BE2C (cell line): ENCODE results near the gene CDC6. TPM values are rescaled to one million over a fixed set of nuclear protein-coding genes. Genes with fewer than 3 reads are reported as not detected.

Source experiments
- DNase-seq: peaks from one replicate; pipeline ENCODE4 v3.0.0-alpha.2; 2020
- H3K27me3 ChIP-seq: fragments of 250-450 bp; sonication (Bioruptor Pico); 2 replicates; pipeline ENCODE4 v1.5.1; 2020; ENCODE audit warnings: mild to moderate bottlenecking
- H3K36me3 ChIP-seq: fragments of 250-450 bp; sonication (Bioruptor Pico); 2 replicates; pipeline ENCODE4 v1.5.1; 2020; ENCODE audit warnings: mild to moderate bottlenecking
- H3K4me1 ChIP-seq: fragments of 250-450 bp; sonication (Bioruptor Pico); 2 replicates; pipeline ENCODE4 v1.5.1; 2020
- H3K4me3 ChIP-seq: 2 replicates; pipeline ENCODE4 v1.5.1; 2011; ENCODE audit warnings: low read depth, low read length
- H3K9me3 ChIP-seq: fragments of 250-450 bp; sonication (Bioruptor Pico); 2 replicates; pipeline ENCODE4 v1.5.1; 2020
- CTCF ChIP-seq: IDR thresholded peaks from 2 replicates; pipeline ENCODE4 v1.5.1; 2012; ENCODE audit warnings: mild to moderate bottlenecking, low read depth, low read length
- polyA plus RNA-seq: library from polyadenylated mRNA; unstranded; fragments of >200 nt; gene quantifications from one replicate; pipeline ENCODE4 v1.2.1, GENCODE V29; 2012; ENCODE audit warnings: low read depth, missing spikeins; ENCODE audit not compliant: insufficient read length, insufficient read depth

CDC6 gene
- polyA plus RNA-seq: 7.1 TPM

GRCh38 chr17:40287494-40288369 lies at the start of gene CDC6:
Gene CDC6 (plus strand): TSS chr17:40287879. CDS start chr17:40289421, 1,542 bp downstream.
- peak within 1 kb of the TSS; percentile 89 for H3K4me3 ChIP-seq
- H3K9me3 ChIP-seq: no peaks in the 10 kb centered on the region
- TF ChIP-seq CTCF: no peak
- DNase-seq: peak; percentile 99
- no peaks in the 10 kb centered on the region for H3K27me3 ChIP-seq
- peaks cover 21% of the 10 kb centered on the region for H3K36me3 ChIP-seq
- no peaks in the 10 kb centered on the region for H3K4me1 ChIP-seq

DNA sequence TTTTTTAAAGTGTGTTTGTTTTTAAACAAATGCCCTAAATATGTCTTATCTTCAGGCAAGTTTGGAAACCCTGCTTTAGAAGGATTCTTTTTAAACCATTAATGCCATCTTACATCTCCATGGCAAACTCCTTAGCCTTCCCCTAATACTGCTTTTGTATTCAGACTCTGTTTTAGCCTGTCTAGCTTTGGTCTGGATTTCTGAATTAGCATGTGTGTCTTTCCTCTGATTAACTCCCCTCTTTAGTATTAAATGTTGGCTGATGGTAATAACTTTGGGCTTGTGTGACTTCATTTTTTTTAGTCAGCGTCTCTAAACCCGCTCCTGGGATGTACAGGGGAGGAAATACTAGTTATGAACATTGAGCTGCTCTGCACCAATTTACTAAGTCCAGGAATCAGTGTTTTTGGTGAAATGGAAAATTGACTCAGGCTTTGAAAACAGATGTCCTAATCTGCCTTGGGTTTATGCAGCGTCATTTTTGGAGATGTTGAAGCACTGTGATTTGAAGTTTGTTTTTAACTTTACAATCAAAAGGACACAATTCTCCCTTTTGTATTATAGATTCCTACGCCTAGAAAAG lies 46.3 kb upstream of the CDC6 start:
- H3K4me3 ChIP-seq: no peak overlapping the region
- no peak for TF ChIP-seq CTCF
- no peaks in the 10 kb centered on the region for H3K27me3 ChIP-seq
- H3K36me3 ChIP-seq: no peaks in the 10 kb centered on the region
- no peaks in the 10 kb centered on the region for H3K9me3 ChIP-seq
- DNase-seq: no peak
- peaks cover 9% of the 10 kb centered on the region for H3K4me1 ChIP-seq

DNA sequence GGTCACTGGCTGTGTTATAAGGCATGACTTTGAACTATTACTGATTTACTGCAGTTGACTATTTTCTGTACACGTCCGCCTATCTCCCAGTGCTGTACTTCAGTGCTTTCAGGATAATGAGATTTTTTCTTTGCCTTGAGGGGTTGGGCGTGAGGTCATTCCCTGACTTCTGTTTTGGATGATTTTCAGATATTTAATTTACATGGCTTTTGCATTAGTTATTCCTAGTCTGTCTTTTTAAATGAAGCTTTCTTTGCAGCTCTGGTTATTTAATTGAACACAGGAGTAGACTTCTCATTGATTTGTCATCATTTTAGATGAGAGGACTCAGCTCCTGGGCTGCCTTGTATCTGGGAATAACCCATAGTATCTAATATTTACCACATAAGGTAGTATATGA lies 44.9 kb upstream of the CDC6 start:
- Histone ChIP-seq H3K27me3 (no peaks in the 10 kb centered on the region), H3K9me3 (no peaks in the 10 kb centered on the region), H3K36me3 (no peaks in the 10 kb centered on the region), H3K4me3 (no peak overlapping the region), H3K4me1 (peaks cover 9% of the 10 kb centered on the region)
- peak; percentile 23 for DNase-seq
- TF ChIP-seq CTCF: no peak

GRCh38 chr17:40243761-40244160 lies 43.9 kb upstream of the CDC6 start:
- Histone ChIP-seq H3K4me1 (peaks cover 9% of the 10 kb centered on the region), H3K4me3 (no peak overlapping the region), H3K9me3 (no peaks in the 10 kb centered on the region), H3K36me3 (no peaks in the 10 kb centered on the region), H3K27me3 (no peaks in the 10 kb centered on the region)
- TF ChIP-seq CTCF: no peak
- no peak for DNase-seq

GRCh38 chr17:40244255-40244654 lies 43.4 kb upstream of the CDC6 start:
- Histone ChIP-seq H3K4me3 (no peak overlapping the region), H3K4me1 (peaks cover 9% of the 10 kb centered on the region), H3K36me3 (no peaks in the 10 kb centered on the region), H3K9me3 (no peaks in the 10 kb centered on the region), H3K27me3 (no peaks in the 10 kb centered on the region)
- no peak for DNase-seq
- no peak for TF ChIP-seq CTCF
